GM18508 (cell line): ENCODE results near the gene PLIN1.

ENCODE experiments used
- ATAC-seq: cut with Tn5 transposase; IDR thresholded peaks from one replicate; pipeline ENCODE4 v1.9.1; 2021; ENCODE audit warnings: moderate number of reproducible peaks; ENCODE audit not compliant: insufficient read depth, unreplicated experiment

The PLIN1 gene

DNA sequence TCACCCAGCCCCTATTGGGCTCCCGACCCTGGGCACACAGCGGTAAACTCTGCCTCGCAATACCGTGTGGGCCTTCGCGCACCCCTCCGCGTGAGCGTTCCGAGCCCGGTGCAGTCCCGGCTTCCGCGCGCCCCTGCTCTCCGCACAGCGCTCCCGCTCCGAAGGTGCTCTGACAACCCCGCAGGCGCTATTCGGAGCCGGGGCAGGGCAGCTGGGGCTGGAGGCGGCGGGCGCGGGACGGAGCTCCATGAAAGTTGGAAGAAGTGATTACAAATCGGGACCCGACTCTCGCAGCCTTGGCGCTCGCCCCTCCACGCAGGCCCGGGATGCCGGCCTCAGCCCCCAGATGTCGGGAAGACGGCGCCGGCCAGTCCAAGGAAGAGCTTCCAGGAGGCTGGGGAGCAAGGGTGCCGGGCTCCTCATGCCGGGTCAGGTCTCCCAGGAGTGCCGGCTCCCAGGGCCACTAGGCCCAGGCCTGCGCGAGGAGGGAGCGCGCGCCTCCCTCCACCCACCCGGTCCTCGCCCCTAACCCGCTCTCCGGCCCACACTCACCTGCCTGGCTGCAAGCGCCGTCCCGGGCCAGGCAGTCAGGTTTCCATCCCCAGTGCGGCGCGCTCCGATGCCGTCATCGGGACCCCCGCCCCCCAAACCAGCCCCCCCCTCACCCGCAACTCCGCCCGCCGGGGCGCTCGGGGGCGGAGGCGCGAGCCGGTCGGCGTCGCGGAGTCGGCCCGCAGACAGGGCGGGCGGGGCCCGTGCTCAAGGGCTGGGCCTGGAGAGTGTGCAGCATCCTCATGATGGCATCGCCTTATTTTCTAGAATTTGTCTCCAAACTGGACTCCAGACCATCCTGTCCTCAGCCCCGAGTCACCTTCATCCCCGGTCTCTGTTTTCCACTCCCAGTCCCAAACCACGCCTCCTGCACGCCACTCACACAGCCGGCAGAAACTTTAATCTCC lies 24.0 kb downstream of the PLIN1 start, which contains the start of gene KIF7:
Gene KIF7, minus strand, starts transcription at position 621 of the 959 bp plus-strand sequence. CDS start 2,537 bp downstream, outside the sequence.
- no peak for ATAC-seq

DNA sequence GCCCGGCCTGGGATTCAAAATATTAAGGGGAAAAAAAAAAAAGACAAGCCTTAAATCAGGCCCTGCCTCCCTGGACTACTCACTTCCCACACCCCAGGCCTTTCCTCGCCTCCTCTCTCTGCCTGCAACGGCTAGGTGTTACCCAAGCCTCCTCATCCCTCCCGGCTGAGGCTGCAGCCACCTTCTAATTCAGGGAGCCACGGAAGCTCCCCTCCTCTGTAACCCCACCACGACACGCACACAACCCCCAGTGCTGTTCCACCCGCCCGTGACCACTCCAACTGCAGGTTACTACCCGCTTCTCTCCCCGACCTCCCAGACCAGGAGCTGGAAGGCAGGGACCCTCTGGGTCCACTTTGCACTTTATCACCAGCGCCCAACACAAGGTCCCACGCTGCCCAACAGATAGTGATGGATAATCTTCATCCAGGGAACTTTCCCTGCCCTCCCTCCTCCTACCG lies 24.8 kb downstream of the PLIN1 start:
- no peak for ATAC-seq

DNA sequence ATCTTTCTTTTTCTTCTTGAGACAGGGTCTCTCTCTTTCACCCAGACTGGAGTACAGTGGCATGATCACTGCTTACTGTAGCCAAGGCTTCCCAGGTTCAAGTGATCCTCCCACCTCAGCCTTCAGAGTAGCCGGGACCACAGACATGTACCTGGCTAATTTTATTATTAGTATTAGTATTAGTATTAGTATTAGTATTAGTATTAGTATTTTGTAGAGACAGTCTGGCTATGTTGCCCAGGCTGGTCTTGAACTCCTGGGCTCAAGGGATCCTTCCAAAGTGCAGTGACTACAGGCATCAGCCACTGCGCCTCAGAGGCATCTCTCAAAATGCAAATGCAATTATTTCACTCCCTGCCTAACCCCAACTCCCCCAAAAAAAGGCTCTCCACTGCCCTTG lies 25.6 kb downstream of the PLIN1 start:
- no peak for ATAC-seq

DNA sequence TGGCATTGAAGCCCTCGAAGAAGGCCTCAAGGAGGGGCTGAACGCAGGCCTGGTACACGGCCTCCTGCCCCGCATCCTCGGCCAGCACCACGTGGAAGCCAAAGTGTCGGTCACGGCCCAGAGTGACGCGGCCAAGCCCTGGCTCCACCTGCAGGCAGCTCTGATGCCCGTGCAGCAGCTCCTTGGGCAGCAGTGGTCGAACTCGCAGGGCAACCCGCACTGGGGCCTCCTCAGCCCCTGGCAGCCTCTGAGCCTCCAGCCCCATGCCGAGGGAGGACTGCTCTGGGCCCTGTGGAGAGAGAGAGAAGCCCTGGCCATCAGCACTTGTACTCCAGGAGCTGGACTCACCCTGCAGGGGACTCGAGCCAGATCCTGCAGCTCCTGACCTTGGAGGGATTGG lies 26.5 kb downstream of the PLIN1 start:
- no peak for ATAC-seq

DNA sequence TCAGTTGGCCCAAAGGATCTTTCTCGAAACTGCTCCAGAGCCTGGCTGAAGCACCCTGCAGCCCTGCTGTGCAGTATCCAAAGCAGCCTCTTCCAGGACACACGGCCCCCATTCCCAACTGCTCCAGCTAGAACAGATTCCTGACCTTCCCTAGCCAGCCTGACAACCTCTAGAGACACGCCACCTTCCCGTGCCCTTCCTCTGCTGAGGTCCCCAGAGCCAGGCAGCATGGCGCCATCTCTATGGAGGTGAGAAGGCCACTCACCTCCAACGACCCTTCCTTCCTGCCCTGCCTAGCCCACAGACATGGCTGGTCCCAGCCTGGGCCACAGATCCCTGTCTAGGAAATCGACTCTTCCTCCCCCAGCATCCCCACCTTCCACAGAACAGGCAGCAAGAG lies 27.0 kb downstream of the PLIN1 start:
- ATAC-seq, result no peak

DNA sequence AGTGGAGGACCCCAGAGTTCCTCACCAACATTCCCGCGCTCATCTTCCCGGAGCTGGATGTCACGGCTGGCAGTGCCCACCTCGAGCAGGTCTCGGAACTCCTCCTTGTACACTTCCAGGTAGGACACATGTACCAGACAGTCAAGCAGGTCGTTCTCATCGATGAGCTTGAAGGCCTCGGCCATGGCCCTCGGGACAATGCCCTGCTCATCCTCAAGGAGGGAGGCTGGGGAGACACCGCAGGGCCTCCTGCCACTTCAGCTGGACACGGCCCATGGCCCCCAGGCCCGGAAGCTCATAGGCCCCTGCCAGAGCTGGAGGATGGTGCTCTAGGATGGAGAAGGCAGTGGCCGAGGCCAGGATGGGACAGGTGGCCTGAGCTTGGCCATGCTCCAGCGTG lies 29.5 kb downstream of the PLIN1 start:
- no peak for ATAC-seq

DNA sequence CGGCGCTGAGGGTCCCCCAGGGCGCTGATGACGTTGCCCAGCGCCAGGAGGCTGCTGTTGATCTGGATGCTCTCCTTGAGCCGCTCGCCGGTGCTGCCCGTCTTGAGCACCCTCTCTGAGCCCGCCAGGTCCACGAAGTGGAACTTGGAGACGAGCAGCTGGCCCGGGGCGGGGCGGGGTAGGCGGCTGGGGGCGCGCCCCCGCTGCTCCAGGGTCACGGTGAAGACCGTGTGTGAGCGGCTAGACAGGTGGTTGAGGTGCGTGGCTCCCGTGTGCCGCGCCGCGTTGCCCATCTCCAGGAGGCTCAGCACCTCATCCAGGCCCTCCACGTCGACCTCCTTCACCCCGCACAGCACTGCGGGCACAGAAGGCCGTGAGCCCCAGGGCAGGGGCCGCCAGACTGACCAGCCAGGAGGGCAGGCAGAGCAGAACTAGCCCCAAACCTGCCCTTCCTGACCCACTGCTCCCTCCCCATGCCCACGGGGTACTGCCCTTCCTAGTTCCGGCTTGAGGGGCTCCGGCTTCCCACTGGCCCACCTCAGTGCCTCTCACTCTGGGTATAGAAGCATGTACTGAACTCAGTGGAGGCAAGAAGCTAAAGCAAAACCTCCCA lies 30.0 kb downstream of the PLIN1 start:
- ATAC-seq, result no peak

DNA sequence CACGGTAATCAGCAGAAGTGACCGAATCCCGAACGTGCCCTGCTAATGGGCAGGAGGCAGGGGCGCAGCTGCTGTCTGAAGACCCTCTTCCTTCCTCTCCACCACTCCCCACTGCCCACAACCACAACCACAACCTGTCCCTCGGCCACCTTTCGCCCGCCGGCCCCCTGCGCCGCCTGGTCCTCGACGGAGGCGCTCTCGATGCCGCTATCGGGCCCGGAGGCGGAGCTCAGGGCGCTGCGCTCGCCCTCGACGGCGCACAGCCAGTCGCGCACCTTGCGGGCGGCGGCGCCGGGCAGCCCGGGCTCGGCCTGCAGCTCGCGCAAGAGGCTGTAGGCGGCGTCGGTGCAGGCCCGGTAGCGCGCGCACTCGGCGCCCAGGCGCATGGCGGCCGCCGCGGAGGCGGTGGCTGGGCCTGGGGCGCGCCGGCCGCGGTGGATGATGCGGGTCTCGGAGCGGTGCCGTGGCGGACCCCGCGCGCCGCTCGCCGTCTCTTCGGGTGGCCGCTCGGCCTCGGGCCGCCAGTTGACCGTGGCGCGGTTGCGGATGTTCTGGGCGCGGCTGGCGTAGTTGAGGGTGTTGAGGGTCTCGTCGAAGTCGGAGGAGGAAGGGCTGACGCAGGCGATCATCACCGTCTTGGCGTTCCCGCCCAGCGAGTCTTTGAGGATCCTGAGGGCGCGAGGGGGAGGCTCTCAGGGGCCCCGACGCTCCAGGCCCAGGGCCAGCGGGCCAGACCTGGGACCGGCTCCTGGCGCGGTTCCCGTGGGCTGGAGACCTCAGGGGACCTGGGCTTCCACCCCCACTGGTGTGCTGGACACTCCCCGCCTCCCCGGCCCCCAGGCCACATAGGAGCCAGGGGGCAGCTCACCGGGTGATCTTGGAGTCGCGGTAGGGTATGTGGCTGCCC lies 30.8 kb downstream of the PLIN1 start:
- no peak for ATAC-seq

DNA sequence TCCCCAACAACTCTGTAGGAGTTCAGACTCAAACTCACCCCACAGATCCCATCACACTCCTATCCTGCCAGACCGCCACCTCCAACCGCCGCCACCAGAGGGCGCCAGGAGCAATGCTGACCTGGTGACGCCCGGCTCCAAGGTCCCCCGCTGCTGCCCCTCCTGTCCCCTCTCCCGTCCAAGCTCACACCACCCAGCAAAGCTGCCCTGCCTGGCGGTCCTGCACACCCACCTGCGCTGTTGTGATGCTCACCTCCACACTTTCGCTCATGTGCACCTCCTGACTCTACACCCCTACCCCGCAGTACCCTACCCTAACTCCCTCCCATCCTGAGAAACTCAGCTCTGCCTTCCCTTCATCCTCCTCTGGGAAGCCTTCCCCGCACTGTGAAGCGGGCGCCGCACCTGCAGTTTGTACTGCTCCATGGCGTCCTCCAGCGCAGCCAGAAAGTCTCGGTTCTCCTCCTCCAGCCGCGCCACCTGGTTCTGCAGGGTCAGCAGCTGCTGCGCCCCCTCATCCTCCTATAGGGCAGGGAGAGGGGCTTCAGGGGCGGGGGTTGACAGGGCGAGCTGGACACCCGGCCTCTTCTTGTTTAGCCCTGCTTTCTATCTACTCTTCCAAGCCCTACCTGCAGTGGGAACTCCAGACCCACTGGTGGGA lies 31.8 kb downstream of the PLIN1 start:
- ATAC-seq, result no peak

DNA sequence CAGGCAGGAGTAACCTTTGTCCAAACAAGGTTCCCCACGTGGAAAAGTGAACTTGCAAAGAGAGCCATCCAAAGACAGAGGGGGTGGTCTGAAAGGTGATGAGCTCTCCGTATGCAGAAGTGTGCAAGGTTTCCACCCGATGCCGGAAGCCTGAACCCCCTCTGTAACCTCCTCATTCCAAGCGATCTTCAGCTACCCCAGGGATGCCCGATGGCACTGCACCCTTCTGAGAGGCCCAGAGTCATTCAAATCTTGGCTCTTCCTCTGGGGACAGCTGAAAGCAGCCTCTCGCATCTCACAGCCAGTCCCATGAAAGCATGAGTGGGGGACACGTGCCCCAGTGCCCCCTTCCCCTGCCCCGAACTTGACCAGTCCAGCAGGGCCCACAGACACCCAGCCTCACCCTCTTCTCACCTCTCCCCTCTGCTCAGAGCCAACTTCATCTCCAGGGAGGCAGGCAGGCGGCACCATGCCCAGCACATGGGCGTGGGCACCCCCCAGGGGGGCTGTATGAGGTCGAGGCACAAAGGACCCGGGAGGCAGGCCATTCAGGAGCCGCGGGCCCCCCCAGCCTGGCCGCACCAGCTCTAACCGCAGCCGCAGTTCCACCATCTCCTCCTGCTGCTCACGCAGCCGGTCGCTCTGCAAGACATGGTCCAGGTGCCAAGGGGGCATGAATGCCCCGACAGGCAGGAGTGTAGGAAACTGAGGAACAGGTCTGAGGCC lies 32.6 kb downstream of the PLIN1 start:
- ATAC-seq, result no peak

DNA sequence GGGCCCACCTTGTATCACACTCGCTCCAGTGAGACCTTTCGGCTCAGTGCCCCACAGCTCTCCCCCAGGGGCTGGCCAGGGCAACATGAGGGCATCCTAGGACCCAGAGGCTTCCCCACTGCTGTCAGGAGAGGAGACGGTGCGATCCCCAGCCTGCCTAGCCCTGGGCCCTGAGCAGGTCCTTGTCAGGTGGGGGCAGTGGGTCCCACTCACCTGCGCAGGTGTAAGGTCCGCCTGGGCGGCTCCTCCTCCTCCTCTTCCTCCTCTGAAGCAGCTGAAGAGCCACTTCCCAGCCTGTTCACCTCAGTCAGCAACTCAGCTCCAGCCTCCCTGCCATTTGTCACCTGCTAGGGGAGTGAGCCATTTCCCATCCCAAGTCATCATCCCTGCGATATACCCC lies 33.5 kb downstream of the PLIN1 start:
- no peak for ATAC-seq

DNA sequence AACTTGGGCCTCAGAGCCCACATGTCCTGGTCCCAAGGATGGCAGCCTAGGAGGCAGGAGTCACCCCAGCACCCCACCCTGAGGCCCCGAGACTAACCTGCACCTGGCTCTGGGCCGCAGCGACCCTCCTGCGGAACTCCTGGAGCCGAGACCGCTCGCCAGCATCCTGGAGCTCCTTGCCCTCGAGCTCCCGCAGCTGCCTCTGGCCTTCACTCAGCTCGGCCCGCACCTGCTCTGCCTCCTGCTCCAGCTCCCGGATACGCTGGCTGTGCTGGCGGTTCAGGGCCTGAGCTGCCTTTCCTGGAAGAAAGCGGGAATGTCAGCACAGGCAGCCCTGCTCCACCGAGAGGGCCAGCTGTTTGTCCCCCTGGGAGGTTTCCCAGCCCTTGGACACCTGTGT lies 37.1 kb downstream of the PLIN1 start:
- no peak for ATAC-seq

DNA sequence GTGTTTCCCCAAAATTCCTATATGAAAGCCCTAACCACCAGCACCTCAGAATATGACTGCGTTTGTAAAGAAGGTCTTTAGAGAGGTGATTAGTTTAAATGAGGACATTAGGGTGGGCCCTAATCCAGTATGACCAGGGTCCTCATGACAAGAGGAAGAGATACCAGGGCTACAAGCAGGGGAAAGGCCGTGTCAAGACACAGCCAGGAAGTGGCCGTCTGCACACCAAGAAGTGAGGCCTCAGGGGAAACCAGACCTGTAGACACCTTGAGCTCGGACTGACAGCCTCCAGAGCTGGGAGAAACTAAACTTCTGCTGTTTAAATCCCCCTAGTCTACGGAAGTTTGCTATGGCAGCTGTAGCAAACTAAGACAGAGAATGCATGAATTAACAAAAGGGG lies 38.1 kb downstream of the PLIN1 start:
- no peak for ATAC-seq

DNA sequence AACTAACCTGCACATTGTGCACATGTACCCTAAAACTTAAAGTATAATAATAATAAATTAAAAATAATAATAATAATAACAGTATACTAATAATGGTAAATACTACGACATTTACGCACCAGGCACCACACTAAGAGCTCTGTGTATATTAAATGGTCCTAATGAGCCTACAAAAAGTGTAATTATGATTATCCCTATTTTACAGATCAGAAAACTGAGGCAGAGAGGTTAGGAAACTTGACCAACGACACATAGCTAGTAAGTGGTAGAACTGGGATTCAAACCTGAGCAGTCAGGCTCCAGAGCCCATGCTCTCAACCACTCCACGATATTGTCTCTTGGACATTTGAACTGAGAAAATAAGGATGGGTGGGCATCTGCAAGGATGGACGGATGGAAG lies 38.9 kb downstream of the PLIN1 start:
- no peak for ATAC-seq

DNA sequence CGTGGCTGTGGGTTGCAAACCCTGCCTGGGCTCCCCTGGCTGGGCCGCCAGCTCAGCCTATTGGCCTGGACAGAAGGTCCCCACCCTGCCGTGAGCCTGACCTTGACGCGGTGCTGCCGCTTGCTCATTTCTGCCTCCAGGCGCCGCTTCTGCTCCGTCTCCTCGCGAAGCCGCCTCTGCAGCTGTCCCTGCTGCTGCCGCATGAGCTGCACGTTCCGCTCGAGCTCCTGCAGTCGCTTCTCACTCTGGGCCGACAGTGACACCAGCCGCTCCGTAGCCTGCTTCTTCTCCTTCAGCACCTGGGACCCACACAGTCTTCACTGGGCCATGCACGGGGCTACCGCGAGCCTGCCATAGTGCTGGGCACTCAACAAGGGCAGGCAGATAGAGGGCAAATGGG lies 45.6 kb downstream of the PLIN1 start:
- no peak for ATAC-seq

DNA sequence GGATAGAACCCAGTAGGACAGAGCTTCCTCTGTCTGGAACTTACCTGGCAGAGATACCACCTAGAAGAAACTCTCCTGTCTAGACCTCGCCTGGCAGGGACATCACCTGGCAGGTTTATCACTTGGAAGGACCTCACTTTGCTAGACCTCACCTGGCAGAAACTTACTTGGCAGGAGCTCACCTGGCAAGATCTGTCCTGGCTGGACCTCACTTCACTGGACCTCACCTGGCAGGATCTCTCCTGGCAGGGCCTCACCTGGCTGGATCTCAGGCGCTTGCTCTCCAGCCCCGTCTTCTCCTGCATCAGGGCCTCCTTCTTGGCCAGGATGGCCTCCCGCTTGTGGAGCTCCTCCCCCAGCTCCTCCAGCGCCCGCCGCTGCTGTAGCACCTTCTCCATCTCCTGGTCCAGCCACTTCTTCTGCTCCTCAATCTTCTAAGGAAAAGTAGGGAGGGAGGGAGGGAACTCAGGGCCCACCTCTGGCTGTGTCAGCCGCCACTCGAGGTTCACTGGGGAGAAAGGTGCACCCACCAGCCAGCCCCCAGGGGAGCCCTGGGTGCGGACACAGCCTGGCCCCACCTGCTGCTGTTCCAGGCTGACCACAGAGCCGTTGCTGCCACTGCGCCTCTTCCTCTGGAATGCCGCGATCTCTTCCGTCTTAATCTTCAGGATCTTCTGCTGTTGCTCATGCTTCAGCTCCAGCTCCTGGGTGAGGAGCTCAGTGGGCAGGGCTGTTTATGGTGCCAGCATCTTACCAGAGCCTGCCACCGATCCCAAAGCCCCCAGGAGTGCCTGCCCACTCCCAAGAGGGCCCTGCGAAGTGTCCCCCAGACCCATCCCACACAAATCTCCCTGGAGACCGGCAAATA lies 46.4 kb downstream of the PLIN1 start:
- no peak for ATAC-seq

DNA sequence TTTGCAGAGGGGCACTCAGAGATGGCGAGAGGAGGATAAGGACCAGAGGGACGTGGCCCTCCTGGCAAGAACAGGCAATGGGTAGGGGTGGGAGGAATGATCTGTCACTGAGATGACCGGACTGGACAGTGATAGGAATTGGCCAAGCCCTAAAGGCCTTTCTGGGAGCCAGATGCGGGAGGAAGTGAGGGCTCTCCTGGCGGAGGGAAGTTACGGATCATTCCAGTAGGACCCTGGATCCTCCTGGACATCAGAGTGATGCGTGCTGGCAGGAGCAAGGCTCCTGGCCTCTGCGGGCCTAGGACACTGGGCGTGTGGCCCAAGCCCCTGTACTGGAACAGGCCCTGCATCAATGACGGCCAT lies 47.3 kb downstream of the PLIN1 start:
- ATAC-seq, result no peak
